ENCODE data around the gene RAE1.

- TF ChIP-seq, protein P1, sequence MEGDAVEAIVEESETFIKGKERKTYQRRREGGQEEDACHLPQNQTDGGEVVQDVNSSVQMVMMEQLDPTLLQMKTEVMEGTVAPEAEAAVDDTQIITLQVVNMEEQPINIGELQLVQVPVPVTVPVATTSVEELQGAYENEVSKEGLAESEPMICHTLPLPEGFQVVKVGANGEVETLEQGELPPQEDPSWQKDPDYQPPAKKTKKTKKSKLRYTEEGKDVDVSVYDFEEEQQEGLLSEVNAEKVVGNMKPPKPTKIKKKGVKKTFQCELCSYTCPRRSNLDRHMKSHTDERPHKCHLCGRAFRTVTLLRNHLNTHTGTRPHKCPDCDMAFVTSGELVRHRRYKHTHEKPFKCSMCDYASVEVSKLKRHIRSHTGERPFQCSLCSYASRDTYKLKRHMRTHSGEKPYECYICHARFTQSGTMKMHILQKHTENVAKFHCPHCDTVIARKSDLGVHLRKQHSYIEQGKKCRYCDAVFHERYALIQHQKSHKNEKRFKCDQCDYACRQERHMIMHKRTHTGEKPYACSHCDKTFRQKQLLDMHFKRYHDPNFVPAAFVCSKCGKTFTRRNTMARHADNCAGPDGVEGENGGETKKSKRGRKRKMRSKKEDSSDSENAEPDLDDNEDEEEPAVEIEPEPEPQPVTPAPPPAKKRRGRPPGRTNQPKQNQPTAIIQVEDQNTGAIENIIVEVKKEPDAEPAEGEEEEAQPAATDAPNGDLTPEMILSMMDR (IDR thresholded peaks at IDR 0.05; ENCODE audit: low read length): no peak
- TF ChIP-seq EZH2 (optimal IDR thresholded peaks at IDR 0.05; ENCODE audit: low read depth, low read length) (no peak), EZH2phosphoT487 (IDR thresholded peaks at IDR 0.05; ENCODE audit: low read length) (no peak)
These were observed 37.1 kb upstream of the RAE1 start for GRCh38 chr20:57313951-57314350.

Data from MM.1S (cell line).